SK-N-SH (cell line): Measurements from ENCODE around the gene PROM2. TPM values are rescaled to one million over a fixed set of nuclear protein-coding genes. Genes with fewer than 3 reads are reported as not detected.
"Not testable (repeated sequence)": the region's sequence is repeated elsewhere in the genome, so short reads cannot be mapped to it uniquely, and the experiment has no call there.

Experiments
- CTCF ChIA-PET: fragments of 300-600, 350-600 bp; formaldehyde crosslinking; extraction: SDS; loops from one replicate; lab custom pipeline; 2021; lab: Yijun Ruan, JAX
- POLR2A ChIA-PET: fragments of 350-600 bp; sonication (Branson Sonifier 250); formaldehyde crosslinking; extraction: SDS; loops from one replicate; lab custom pipeline; 2020; ENCODE audit warnings: antibody characterized with exemption, inconsistent platforms; lab: Yijun Ruan, JAX
- DNase-seq: peaks from one replicate; pipeline ENCODE4 v3.0.0; 2012
- H2AFZ ChIP-seq: fragments of 200-600 bp; sonication (generic); 2 replicates; pipeline ENCODE4 v1.8.1; 2016; ENCODE audit warnings: antibody characterized with exemption, mild to moderate bottlenecking, low read depth
- H3F3A ChIP-seq: fragments of 200-600 bp; sonication (generic); replicated peaks from 2 replicates; pipeline ENCODE3; 2016; ENCODE audit warnings: antibody characterized with exemption, mild to moderate bottlenecking; ENCODE audit not compliant: insufficient read depth
- H3K27ac ChIP-seq, 2 experiments: fragments of 200-500 bp in 1 of 2; fragments of 200-600 bp in 1 of 2; sonication (Bioruptor generic) in 1 of 2; sonication (generic), shearing (Covaris generic) in 1 of 2; 2 replicates each; pipeline versions ENCODE4 v1.5.1 to v1.6.1; 2014 to 2016; ENCODE audit warnings: low read depth in 2 of 2, inconsistent platforms in 1 of 2, low read length in 1 of 2, mild to moderate bottlenecking in 1 of 2, mixed read lengths in 1 of 2
- H3K27me3 ChIP-seq: fragments of 200-600 bp; sonication (generic), shearing (Covaris generic); 2 replicates; pipeline ENCODE4 v1.6.1; 2016; ENCODE audit warnings: mixed run types; ENCODE audit not compliant: insufficient read depth
- H3K36me3 ChIP-seq, 2 experiments: fragments of 200-500 bp in 1 of 2; fragments of 200-600 bp in 1 of 2; sonication (Bioruptor generic) in 1 of 2; sonication (generic) in 1 of 2; replicated peaks in 1 of 2; 2 replicates each; pipeline versions ENCODE3 to v1.5.1; 2014 to 2016; ENCODE audit warnings: low read length in 1 of 2, mild to moderate bottlenecking in 1 of 2; ENCODE audit not compliant: insufficient read depth in 2 of 2, control insufficient read depth in 1 of 2
- H3K4me1 ChIP-seq, 2 experiments: fragments of 200-500 bp in 1 of 2; fragments of 200-600 bp in 1 of 2; sonication (Bioruptor generic) in 1 of 2; sonication (generic), shearing (Covaris generic) in 1 of 2; 2 replicates each; pipeline versions ENCODE4 v1.5.1 to v1.6.1; 2014 to 2016; ENCODE audit warnings: low read depth in 1 of 2, low read length in 1 of 2, mixed run types in 1 of 2; ENCODE audit not compliant: insufficient read depth in 2 of 2, control insufficient read depth in 1 of 2
- H3K4me2 ChIP-seq: fragments of 200-600 bp; sonication (generic), shearing (Covaris generic); 2 replicates; pipeline ENCODE4 v1.6.1; 2017; ENCODE audit warnings: mixed run types
- H3K4me3 ChIP-seq, 2 experiments: fragments of 200-500 bp in 1 of 2; fragments of 200-600 bp in 1 of 2; sonication (Bioruptor generic) in 1 of 2; sonication (generic), shearing (Covaris generic) in 1 of 2; 2 replicates each; pipeline versions ENCODE4 v1.5.1 to v1.8.1; 2014 to 2016; ENCODE audit warnings: low read depth in 2 of 2, inconsistent platforms in 1 of 2, low read length in 1 of 2, mild to moderate bottlenecking in 1 of 2, mixed read lengths in 1 of 2, moderate library complexity in 1 of 2
- H3K79me2 ChIP-seq: fragments of 200-600 bp; sonication (generic); 2 replicates; pipeline ENCODE4 v1.8.1; 2017; ENCODE audit warnings: mild to moderate bottlenecking; ENCODE audit not compliant: insufficient read depth
- H3K9ac ChIP-seq: fragments of 200-600 bp; sonication (generic); 2 replicates; pipeline ENCODE4 v1.6.1; 2017; ENCODE audit warnings: mixed run types
- H3K9me2 ChIP-seq: fragments of 200-600 bp; sonication (generic); 2 replicates; pipeline ENCODE4 v1.6.1; 2017; ENCODE audit warnings: mixed run types
- H3K9me3 ChIP-seq: fragments of 200-600 bp; sonication (generic); 2 replicates; pipeline ENCODE4 v1.6.1; 2017; ENCODE audit warnings: mixed run types, mild to moderate bottlenecking, moderate library complexity
- H4K20me1 ChIP-seq: fragments of 200-600 bp; sonication (generic); 2 replicates; pipeline ENCODE4 v1.6.1; 2017; ENCODE audit warnings: mild to moderate bottlenecking, mixed run types; ENCODE audit not compliant: insufficient read depth
- CHD2 ChIP-seq: fragments of 150-350 bp; IDR thresholded peaks from 2 replicates; pipeline ENCODE4 v1.6.1; 2018; ENCODE audit warnings: low read length; ENCODE audit not compliant: partially characterized antibody
- CTCF ChIP-seq: fragments of 200-600 bp; sonication (generic); IDR thresholded peaks from 2 replicates; pipeline ENCODE4 v1.6.1; 2017; ENCODE audit warnings: antibody characterized with exemption, mild to moderate bottlenecking, moderate library complexity
- ELF1 ChIP-seq: IDR thresholded peaks from 2 replicates; pipeline ENCODE4 v1.4.0; 2012
- EZH2phosphoT487 ChIP-seq: fragments of 200-600 bp; sonication (generic); IDR thresholded peaks from 2 replicates; pipeline ENCODE4 v1.6.1; 2017; ENCODE audit warnings: low read depth, mixed run types, mild to moderate bottlenecking, antibody characterized with exemption, moderate library complexity, borderline replicate concordance
- FOSL2 ChIP-seq: IDR thresholded peaks from 2 replicates; pipeline ENCODE4 v1.4.0; 2012; ENCODE audit warnings: low read depth, mild to moderate bottlenecking, moderate library complexity, borderline replicate concordance
- GATA2 ChIP-seq: sonication (generic); formaldehyde crosslinking; IDR thresholded peaks from 2 replicates; pipeline ENCODE4 v1.5.0; 2020; ENCODE audit warnings: mild to moderate bottlenecking, missing genetic modification reagents
- MAX ChIP-seq: IDR thresholded peaks from 2 replicates; pipeline ENCODE4 v1.4.0; 2012; ENCODE audit warnings: low read depth
- NFIC ChIP-seq: IDR thresholded peaks from 2 replicates; pipeline ENCODE4 v1.4.0; 2012; ENCODE audit warnings: borderline replicate concordance
- RXRA ChIP-seq: IDR thresholded peaks from 2 replicates; pipeline ENCODE4 v1.4.0; 2012; ENCODE audit warnings: low read depth, mild to moderate bottlenecking, borderline replicate concordance
- TCF12 ChIP-seq: IDR thresholded peaks from 2 replicates; pipeline ENCODE4 v1.4.0; 2012
- TEAD4 ChIP-seq: IDR thresholded peaks from 2 replicates; pipeline ENCODE4 v1.4.0; 2012; ENCODE audit warnings: mild to moderate bottlenecking, borderline replicate concordance; ENCODE audit not compliant: insufficient read depth
- USF1 ChIP-seq: IDR thresholded peaks from 2 replicates; pipeline ENCODE4 v1.4.0; 2012; ENCODE audit warnings: low read depth, borderline replicate concordance
- WGBS: methylation state at CpG from one replicate; pipeline ENCODE4 v1.1.6; 2017; ENCODE audit warnings: low lambda C conversion rate; 5-methylcytosine and 5-hydroxymethylcytosine counted together
- polyA plus RNA-seq, 3 experiments: library from polyadenylated mRNA; depleted of rRNA; stranded (reverse); fragments of >200 nt; gene quantifications; 2 replicates each; pipeline ENCODE4 v1.2.3, GENCODE V29; 2012
- TF ChIP-seq, protein P1 (sequence below): IDR thresholded peaks from 2 replicates; pipeline ENCODE4; 2012

PROM2 gene
- polyA plus RNA-seq, 1 of the 3 experiments (the other 2 are of a cell fraction) = 0.38 TPM

- CTCF ChIA-PET = no interaction called here
- Histone ChIP-seq H3K27me3 (no peaks in the 10 kb centered on the region), H3K27ac (no peak overlapping the region), H2AFZ (no peak overlapping the region), H3K9me3 (no peaks in the 10 kb centered on the region), H3K36me3 (no peaks in the 10 kb centered on the region), H3K79me2 (no peaks in the 10 kb centered on the region), H4K20me1 (no peaks in the 10 kb centered on the region), H3K4me1 (no peaks in the 10 kb centered on the region), H3K4me3 (no peak overlapping the region), H3K9me2 (no peaks in the 10 kb centered on the region), H3F3A (no peaks in the 10 kb centered on the region), H3K4me2 (no peak overlapping the region), H3K9ac (no peak overlapping the region)
- DNase-seq = no peak
- TF ChIP-seq, protein P1, sequence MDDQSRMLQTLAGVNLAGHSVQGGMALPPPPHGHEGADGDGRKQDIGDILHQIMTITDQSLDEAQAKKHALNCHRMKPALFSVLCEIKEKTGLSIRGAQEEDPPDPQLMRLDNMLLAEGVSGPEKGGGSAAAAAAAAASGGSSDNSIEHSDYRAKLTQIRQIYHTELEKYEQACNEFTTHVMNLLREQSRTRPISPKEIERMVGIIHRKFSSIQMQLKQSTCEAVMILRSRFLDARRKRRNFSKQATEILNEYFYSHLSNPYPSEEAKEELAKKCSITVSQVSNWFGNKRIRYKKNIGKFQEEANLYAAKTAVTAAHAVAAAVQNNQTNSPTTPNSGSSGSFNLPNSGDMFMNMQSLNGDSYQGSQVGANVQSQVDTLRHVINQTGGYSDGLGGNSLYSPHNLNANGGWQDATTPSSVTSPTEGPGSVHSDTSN = no peak
- TF ChIP-seq TCF12 (no peak), ELF1 (no peak), EZH2phosphoT487 (no peak), CHD2 (no peak), USF1 (no peak), TEAD4 (no peak), NFIC (no peak), CTCF (no peak), RXRA (no peak), FOSL2 (no peak), GATA2 (no peak), MAX (no peak)
- WGBS = 56% methylated on average over 5 of the region's 10 CpGs
- POLR2A ChIA-PET = no interaction called here
These were observed 5.1 kb upstream of the PROM2 start for GRCh38 chr2:95269036-95269680.

GRCh38 chr2:95269745-95270144 is 4.5 kb upstream of the PROM2 start:
- H3K27ac ChIP-seq, CTCF ChIA-PET, H3K4me3 ChIP-seq, H3K9me3 ChIP-seq, H3K36me3 ChIP-seq, DNase-seq, POLR2A ChIA-PET, H3K4me2 ChIP-seq, H3K4me1 ChIP-seq, H3F3A ChIP-seq, H3K9ac ChIP-seq, H2AFZ ChIP-seq, H3K9me2 ChIP-seq, H4K20me1 ChIP-seq, H3K79me2 ChIP-seq, H3K27me3 ChIP-seq: not testable (repeated sequence)
- 71% methylated on average over 5 of the region's 5 CpGs for WGBS
